GM18498 (cell line): ENCODE measurements around the gene TBPL1.
"Not testable (repeated sequence)": the region's sequence is repeated elsewhere in the genome, so short reads cannot be mapped to it uniquely, and the experiment has no call there.

Experiments used
- ATAC-seq: cut with Tn5 transposase; IDR thresholded peaks from one replicate; pipeline ENCODE4 v1.9.1; 2021; ENCODE audit warnings: mild to moderate bottlenecking, moderate library complexity; ENCODE audit not compliant: unreplicated experiment

The TBPL1 gene

DNA sequence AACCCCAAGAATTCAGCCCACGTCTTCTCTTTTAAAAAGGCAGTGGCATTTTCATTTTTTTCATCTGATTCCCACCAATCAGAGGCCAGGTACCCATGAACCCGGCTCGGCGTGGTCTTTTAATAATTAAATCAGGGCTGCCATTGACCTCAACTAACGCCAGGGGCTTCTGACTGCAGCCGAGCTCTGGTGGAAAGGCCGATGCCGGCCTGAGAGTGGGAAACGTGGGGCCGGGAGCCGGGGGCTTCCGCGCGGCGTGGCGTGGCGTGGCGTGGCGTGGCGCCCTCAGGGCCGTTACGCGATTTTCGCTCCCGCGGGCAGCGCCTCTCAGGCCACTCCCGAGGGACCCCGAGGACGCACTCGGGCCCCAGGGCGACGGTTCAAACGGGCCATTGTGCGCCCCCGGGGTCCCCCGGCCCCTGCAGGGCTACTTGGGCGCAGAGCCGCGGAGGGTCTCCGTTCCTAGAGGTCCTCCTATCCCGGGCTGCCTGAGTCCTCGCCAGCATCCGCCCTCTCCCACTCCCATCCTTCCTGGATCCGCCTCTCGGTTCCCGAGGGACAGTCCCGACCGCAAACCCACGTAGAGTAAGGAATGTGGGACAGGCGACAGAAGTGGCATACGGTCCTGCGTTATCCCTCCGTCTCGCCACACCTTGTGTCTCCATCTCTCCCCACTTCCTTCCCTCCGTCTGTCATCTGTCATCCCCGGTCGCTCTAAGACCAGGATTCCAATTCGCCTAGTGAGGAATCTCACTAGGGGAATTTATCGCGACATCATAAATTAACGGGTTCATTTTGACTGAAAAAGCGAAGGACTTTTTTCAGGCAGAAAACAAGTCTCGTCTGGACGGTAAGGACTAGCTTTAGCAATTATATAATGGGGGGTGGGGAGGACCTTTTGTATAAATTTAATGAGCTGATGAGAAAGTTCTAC lies 876 bp upstream of the TBPL1 start:
- peak; percentile 56 for ATAC-seq

DNA sequence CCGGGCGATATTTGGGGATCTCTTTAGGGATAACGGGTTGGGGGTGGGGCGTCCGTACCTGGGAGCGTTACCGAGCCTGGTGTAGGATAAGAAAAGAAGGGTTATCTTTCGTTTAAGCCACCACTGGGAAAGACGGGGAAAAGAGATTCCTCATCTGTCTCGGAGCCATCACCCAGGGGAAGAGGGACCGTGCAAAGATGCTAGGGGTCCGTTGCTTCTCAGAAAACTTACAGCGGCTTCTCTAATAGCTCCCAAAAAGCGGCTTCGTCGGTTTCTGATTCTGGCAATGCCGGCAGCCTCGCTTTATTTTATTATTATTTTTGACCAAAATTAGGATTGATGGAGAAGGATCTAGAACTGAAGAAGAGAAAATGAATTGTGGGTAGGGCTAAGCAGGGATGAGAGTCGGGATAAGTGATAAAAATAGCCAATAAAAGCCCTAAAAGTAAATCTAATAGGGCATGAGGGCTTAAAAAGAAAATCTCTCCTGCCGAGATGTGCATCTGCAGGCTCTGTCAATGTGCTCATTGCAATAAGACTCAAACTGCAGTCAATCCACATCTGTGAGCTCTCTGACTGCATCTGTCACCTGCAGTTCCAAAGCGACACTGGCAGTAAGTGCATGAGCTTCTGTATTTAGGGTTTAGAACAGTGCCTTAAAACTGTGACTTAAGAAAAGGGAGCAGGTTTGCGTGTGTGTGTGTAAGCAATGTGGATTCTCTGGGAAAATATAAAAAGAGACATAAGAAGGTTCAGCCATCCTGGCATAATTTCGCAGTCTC lies 801 bp downstream of the TBPL1 start:
- no peak for ATAC-seq

DNA sequence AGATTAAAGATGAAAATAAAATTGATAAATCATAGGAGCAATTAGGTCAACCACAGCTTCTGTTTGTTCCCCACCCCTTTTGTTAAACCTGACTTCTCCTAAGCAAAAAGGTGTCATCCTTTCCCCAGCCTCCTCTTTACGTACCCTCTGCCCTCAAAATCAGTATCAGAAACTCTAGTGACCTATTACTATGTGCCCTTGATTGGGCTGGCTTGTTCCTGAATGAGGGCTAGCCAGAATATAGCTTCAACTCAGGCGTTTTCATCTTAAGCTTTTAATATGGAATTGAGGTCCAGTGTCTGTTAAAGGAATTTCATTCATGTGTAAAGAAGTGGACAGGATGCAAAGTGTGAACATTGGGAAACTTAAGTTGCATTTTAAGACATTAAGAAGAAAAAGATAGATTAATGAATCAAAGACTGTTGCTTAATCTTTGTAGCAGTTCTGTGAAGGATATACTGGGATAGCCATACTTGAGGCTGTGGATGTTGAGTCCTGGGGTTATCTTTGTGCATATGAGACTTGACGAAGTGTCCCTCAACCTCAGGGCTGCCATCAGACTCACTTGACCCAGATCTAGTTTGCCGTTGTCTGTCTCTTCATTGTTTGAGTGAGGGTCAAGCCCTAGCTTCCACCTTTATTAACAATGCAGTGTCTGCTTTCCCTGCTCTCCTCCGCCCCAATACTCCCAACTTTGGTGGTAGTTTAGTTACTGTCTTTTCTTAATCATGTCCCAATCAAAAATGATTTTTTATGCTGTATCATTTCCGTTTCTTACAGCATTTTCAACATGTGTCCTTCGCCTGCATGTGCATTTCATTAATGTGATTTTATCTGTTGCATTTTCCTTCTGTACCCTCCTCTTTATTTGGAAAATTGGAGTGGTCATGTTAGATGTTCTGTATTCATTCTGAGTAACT lies 1.9 kb downstream of the TBPL1 start:
- no peak for ATAC-seq

DNA sequence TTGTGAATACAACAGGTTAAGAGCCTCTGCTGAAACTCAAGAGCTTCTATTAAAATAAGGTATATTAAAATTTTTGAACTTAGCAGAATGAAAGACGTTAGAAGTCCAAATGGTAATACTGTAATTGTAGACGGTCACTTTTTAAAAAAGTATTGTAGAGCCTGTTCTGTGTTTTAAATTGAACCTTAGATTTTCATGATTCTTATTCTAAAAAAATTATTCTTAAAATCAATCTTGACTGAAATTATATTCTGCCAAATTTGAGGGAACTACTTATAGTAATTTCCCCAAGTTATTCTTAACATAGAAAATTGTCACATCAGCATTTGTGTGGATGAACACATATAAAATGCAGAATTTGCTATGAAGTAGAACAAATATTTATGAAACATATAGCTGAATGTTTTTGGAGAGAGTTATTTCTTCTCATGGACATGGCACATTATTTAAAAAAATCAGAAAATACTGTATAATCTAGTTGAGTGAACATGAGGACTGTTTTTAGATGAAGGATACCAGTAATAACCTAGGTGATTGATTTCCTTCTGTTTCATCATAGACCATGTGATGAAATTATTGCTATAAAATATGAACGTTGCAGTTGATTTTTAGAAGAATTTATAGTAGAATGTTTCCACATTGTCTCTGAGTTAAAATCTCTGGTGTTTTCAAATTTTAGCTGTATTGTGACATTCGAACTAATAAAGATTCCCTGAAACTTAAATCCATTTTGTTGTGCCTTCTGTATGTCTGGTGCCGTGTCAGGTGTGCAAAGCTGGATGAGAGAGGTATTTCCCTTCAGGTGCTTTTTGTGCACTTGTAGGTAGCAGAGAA lies 2.8 kb downstream of the TBPL1 start:
- no peak for ATAC-seq

DNA sequence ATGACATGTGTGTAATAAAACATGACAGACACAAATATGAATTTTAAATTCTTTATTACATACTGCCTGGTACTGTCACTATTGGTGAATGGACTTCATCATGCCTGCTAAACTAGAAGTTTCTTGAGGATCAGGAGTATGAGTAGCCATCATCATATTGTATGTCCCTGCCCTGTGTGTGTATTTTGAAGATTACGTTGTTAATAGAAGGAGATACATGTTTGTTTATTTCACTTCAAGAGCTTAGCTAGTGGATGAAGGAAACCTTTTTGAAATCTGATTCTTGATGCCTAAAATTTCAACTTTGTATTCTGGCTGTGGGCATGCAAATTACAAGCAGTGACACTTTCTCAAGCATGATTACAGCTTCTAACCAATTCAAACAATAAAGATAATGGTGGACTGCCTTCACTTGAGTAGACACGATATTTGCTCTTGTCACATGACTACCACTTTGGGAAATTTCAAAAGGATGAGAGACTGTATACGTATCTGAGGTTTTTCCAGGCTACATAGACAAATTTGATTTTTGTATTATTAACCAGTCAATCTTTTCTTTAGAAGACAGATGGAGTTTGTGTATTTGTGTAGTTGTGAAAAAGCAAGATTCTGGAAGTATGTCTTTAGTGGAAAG lies 3.5 kb downstream of the TBPL1 start:
- no peak for ATAC-seq

DNA sequence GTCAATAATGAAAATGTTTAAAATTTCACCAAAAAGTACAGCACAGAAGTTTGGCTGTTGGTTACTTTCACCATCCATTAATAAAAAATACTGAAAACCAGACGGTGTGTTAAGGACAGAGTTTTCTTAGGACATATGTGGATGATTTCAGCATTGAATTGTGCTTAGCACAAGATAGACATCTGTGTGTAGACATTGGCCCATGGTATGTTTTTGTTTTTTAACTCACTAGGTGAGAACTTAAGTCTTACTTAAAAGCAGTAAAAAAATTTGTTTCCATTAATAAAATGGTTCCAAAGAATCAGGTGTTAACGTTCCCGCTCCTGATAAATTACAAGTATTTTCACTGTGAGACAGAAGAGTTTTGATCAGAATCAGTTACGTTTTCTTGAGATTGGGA lies 4.2 kb downstream of the TBPL1 start:
- no peak for ATAC-seq

DNA sequence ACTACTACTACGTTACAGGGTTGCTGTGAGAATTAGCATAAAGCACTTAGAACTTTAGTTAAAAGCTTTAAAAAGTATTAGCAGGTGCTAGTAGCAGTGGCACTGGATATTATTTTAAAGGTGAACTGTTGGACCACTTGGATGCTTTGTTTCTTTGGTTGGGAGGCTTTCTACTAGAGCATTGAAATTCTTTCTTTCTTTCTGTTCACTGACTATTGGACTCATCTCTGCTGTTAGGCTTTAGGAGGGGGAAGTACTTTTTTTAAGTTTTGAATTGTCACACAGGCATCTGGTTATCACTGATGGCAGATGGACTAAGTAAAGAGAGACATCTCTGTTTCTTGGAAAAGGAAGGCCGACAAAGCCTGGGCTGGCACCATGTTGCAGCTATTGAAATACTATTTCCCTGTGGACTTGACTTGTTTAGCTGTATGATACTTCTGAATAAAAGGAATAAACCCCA lies 4.8 kb downstream of the TBPL1 start:
- ATAC-seq: no peak

DNA sequence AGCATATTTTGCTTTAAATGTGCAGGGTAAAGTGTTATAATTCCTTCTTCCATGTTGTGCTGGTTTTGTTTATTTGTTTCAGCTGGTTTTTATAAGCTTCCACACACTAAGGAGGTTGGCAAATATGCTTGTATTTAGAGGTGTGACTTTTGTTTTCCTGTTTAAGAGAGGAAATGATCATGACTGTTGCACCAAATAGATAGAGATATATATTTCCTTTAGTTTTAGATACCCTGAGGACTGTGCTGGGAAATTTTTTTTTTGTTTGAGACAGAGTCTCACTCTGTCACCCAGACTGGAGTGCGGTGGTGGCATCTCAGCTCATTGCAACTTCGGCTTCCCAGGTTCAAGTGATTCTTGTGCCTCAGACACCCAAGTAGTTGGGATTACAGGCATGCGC lies 5.8 kb downstream of the TBPL1 start:
- no peak for ATAC-seq

DNA sequence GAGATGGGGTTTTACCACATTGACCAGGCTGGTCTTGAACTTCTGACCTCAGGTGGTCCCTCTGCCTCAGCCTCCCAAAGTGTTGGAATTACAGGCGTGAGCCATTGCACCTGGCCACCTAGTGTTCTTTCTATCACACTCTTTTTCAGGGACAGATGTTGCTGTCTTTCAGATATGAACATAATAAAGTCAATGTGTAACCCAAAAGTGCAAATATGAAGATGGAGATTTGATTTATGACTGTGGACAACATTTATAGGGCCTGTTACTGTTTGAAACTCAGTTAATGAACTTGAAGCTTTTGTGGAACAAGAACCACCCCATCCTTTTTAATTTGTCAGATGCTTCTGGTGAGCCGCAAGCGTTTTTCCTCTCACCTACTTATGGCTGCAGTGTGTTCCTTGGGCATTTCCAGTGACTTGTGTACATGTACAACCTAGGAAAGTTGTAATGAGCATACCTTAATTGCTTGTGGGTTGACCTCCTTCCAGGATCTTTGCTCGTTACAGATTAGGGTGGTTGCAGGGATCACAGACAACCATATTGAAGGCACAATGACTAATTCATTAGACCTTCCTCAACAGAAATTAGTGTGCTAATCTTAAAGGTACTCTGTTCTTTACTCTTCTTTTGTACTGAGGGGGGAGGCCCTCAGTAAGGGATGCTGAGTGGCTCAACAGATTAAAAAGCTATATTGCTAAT lies 6.8 kb downstream of the TBPL1 start:
- no peak for ATAC-seq

DNA sequence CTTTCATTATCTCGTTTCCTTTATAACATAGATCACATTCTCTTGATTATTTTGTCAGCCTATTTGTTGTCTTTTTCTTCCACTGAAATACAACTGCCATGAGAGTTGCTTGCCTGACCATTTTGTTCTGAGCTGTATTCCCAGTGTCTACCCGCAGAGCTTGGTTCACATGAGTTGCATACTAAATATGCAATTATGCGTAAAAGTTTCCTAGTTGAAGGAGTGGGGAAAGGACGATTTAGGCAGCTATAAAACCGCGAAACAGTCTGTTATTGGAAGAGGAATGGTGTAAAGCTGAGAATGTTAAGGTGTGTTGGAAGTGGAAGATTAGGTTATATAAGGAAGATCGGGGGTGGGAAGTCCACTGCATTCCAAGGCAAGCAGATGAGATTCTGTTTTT lies 8.8 kb downstream of the TBPL1 start:
- ATAC-seq: no peak

DNA sequence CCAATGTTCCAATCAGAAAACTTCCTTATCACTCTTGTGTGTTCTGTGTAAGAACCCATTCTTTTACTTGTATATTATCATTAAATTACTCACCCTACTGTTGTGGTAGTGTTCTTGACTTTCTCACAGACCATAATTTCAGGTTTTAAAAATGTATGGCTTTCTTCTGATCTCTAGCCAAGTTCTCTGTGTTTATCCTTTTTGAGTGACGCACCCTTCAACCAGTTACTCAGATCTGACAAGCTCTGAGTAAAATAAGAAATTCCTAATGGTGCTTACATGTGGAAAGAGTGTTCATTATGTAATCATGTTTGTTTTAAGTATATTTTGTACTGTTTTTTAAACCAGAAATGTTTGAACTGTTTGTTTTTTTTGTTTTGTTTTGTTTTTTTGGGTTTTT lies 11.0 kb downstream of the TBPL1 start:
- no peak for ATAC-seq

DNA sequence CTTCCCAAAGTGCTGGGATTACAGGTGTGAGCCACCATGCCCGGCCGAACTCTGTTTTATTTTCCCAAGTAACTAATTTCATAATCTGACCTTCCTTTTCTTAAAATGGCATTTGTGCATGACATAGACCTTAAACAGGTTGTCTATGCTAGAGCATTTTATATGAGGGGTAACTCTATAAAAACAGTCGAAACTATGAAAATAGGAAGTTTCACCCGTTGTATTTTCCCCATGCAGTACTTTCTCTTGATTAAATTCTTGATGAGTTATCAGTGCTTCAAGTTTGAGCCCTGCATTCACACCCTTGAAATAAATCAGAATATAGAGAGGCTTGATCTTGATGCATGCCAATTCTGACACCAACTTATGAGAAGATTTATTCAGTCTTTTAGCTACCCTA lies 11.7 kb downstream of the TBPL1 start:
- ATAC-seq: no peak

DNA sequence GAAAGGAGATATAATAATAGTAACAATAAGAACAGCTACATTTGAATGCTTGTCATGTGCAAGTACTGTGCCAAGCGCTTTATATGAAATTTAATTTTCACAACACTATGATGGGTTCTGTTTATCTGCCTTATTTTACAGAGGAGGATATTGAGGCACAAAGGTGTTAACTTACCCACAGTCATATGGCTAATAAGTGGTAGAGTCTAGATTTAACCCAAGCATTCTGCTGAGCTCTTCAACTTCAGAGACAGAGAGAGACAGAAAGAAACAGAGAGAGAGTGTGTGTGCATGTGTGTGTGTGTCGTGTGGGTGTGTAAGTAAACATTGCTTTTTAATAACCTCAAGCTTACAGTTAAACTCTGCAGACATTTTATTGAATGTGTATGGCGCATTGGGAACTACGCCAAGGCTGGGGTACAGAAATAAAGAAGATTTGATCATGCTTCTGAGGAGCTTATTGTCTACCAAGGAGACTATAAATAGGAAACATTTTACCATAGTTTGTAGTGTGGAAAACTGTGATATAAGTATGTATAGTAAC lies 12.9 kb downstream of the TBPL1 start:
- no peak for ATAC-seq

DNA sequence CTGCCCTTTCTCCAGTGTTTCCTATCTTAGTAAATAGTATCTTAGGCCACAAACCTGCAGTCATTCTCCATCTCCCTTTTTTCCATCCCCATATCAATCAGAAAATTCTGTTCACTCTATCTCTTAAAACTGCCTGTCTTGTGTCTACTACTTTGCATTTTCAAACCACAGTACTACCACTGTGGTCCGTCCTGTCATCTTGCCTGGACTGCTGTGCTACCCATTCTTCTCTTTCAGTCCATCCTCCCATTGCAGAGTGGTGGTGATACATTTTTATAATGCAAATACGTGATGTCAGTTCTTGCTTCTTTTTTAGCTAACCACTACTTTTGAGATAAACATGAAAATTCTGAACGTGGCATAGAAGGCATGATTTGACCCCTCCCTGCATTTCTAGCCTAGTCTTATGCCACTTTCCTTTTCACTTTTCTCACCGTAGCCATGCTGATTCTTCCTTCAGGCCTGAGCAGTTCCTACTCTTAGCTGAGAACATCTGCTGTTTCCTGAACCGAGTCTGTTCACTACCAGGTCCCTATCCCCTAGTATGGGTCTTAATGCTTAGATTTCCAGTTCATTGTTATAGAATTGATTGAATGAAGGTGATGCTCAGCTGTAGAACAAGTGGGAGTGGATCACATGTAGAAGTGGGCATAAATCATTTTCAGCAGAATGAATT lies 13.8 kb downstream of the TBPL1 start:
- ATAC-seq: peak; percentile 88

DNA sequence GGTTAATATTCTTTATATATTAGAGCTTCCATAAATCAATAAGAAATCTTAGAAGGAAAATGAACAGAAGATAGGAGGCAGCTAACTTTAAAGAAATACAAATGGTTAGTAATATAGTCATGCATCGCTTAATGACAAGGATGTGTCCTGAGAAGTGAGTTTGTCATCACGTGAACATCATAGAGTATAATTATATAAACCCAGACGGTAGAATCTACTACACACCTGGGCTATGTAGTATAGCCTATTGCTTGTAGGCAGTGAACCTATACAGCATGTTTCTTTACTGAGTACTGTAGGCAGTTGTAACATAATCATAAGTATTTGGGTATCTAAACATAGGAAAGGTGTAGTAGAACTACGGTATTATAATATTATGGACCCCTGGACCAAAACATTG lies 14.3 kb downstream of the TBPL1 start:
- no peak for ATAC-seq

DNA sequence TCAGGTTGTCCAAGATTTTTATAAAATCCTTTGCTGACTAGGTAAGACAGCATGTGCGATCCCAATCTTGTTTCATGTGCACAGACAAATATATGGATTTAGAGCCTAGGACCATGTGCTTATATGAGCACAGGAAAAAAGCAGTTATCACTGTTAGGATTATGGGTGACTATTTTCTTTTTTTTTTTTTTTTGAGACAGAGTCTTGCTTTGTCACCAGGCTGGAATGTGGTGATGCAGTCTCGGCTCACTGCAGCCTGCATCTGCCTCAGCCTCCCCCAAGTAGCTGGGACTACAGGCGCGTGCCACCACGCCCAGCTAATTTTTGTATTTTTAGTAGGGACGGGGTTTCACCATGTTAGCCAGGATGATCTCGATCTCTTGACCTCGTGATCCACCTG lies 14.8 kb downstream of the TBPL1 start:
- ATAC-seq: not testable (repeated sequence)

DNA sequence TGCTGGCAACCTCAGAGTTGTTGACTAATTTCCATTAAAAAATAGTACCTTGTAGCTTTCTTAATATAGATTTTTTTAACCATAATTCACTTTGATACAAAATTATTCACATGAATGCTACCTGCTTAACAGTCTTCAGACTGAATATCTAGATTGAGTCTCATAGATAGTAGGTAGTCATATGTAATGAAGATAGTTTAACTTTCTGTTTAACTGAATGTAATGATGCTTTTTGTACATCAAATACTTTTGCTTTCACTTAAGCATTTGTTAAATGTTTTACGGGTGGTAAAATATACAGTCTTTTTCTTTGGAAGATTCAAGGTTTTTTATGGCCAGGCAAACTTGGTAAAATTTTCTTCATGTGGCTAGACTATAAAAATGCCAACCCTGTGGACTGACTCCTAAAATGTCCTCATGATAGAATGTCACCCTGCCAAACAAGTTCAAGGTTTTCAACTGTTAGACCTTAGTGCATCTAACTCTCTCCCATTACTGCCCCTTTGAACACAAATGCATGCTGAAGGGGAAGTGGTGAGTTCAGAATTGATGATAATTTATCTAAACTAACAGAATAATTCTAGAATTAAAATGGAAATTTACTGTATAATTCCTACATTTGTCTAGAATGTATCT lies 16.4 kb downstream of the TBPL1 start:
- ATAC-seq: no peak

DNA sequence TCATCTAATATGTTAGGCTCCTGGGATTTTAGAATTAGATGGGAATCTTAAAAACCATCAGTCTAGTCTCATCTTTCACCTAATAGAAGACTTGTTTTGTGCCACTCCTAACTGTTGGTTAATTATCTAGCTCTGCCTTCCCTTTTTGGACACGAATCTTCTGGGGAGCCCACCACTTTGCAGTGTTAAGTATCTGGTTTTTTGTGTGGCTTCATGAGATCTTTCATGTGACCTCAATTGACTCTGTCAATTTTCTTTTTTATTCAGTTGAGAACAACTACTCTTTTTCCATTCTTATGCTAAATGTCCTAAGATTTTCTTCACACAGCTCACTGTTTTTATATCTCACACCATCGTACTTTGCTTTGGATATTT lies 16.9 kb downstream of the TBPL1 start:
- no peak for ATAC-seq
